HG03575 (cell line): ENCODE data around the gene LRRC71.

ENCODE experiments used
- ATAC-seq: cut with Tn5 transposase; IDR thresholded peaks from one replicate; pipeline ENCODE4 v1.9.1; 2021; ENCODE audit not compliant: unreplicated experiment, insufficient number of reproducible peaks, low FRiP score; ENCODE audit errors: extremely low read depth

Gene LRRC71

GRCh38 chr1:156938813-156939212 is 18.4 kb downstream of the LRRC71 start:
- ATAC-seq, result no peak

DNA sequence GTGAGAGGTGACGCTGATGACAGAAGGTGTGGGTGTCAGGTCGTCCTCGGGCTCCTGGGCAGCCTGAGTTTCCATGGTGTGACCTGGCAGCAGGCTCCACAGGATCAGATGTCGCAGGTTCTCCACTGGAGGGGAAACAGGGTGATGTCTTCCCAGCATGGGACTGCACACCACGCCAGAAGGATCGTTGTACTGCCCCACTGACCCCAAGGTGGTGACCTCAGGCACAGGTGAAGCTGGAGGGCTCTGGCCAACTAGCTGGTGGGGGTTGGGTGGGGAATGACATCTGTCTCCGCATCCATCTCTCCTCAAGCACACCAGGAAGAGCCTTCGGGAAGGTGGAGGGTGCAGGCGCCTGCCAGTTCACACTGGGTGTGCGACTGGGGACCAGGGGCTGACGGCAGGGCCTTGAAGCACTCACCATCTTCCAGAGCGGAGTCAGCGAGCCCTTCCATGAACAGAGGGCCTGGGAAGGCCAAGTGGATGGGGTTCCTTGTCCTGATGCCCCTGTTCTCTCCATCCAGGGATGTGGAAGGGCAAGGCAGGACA is 19.4 kb downstream of the LRRC71 start:
- no peak for ATAC-seq

DNA sequence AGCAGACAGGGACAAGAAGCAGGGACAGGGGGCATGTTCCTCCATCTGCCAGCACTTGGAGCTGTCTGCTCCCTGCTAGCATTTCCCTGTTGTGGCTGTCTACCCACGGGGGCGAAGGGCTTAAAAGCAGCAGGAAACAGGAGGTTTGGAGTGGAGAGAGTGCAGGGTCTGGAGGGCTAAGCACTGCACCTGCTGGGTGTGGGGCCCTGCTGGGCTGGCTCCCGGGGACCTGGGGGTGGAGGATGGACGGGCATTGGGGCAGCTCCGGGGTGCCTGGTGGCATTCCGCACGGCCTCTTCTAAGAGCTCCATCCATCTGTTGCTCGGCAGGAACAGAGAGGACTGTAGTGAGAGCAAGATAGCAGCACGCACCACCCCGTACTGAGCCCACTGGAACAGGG is 21.2 kb downstream of the LRRC71 start:
- ATAC-seq, result no peak

GRCh38 chr1:156942176-156942575 is 21.7 kb downstream of the LRRC71 start:
- no peak for ATAC-seq

- no peak for ATAC-seq
These were observed 22.1 kb downstream of the LRRC71 start for GRCh38 chr1:156942576-156942975.

- ATAC-seq, result no peak
These were observed 23.3 kb downstream of the LRRC71 start for GRCh38 chr1:156943756-156944155.

- no peak for ATAC-seq
These were observed 23.8 kb downstream of the LRRC71 start for GRCh38 chr1:156944268-156944667.

DNA sequence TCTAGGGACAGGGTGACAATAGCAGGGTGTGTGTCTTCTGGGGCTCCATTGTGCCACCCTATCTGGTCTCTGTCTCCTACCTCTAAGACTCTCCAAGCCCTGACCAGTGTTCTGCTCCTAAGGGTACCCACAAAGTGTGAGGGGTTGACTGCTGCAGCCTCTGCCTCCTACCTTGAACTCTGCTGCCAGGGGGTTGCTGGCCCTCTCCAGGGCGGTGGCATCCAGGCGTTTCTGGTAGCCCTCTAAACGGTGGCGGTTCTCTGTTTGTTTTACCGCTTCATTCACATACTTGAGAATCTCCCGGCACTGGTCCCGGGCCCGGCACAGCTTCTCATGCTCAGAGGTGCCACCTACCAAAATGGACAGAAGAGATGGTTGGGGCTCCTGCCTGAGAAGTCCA is 24.4 kb downstream of the LRRC71 start:
- no peak for ATAC-seq

DNA sequence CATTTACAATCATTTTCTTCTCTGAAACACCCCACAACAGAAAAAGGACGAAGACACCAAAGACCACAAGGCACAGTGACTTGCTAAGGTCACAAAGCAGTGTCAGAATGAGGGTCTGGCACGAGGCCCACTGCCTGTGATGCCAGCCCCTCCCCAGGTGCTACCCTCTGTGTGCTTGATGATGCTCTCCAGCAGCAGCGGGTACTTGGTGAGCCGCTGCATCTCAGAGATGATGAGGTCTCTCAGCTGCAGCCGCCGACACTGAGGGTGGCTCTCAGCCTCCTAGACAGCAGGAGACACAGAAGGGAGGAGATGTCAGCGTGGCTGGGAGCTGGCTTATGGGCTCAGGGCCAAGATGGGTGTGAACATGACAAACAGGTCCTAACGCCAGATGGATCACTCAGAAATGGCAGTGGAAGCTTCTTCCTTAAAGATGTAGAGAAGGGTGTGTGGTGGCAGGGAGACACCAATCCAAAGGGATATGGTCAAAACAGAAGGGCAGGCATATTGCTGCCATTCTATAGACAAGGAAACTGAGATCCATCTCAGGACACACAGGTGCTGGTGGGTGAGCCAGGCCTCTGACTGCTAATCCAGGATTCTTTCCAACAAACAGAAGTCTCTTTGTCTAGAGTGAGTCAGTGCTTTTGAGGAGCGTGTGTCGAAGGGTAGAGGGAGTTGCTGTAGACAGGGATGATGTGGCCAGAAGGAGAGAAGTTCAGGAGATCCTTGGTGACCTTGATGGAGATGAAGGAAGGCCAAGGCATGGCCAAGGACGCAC is 25.6 kb downstream of the LRRC71 start:
- no peak for ATAC-seq

- ATAC-seq, result no peak
These were observed 26.7 kb downstream of the LRRC71 start for GRCh38 chr1:156947127-156947526.

GRCh38 chr1:156947818-156948525 is 27.5 kb downstream of the LRRC71 start:
- ATAC-seq, result no peak

- ATAC-seq, result no peak
These were observed 28.3 kb downstream of the LRRC71 start for GRCh38 chr1:156948708-156949107.

- ATAC-seq, result no peak
These were observed 28.7 kb downstream of the LRRC71 start for GRCh38 chr1:156949127-156949526.

DNA sequence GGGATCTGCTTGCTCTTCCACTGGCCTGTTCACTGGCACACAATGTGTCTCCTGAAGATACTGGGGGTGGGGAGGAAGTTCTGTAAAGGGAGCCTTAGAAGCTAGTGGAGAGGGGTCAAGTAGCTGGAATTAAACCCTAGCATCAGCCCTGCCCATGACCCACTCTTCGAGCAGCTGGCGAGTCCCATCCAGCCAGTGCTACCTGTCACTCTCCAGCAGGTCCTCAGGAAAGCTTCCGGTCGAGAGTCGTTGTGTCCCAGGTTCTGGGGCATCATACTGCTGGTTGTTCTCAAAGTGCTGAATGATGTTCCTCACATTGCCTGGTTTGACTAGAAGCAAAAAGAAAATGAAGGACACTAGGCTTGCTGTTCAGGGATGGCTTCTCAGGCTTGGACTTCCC is 30.9 kb downstream of the LRRC71 start:
- ATAC-seq, result no peak

GRCh38 chr1:156953571-156953970 is 33.1 kb downstream of the LRRC71 start:
- ATAC-seq, result no peak

DNA sequence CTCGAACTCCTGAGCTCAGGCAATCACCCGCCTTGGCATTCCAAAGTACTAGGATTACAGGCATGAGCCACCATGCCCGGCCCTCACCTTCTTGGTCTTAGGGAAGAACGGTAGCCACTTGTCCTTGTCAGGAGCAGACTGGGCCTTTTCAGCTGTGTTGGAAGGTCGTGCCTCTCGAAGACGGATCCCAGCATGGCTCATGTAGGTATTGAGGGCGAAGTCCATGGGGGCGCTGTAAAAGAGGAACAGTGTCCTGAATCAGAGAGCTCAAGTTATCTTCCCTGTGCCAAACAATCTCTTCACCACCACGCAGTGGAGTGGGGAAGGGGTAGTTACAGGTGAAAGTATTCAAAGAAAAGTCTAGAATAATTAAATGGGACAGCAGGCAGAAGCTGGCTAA is 35.9 kb downstream of the LRRC71 start:
- no peak for ATAC-seq

DNA sequence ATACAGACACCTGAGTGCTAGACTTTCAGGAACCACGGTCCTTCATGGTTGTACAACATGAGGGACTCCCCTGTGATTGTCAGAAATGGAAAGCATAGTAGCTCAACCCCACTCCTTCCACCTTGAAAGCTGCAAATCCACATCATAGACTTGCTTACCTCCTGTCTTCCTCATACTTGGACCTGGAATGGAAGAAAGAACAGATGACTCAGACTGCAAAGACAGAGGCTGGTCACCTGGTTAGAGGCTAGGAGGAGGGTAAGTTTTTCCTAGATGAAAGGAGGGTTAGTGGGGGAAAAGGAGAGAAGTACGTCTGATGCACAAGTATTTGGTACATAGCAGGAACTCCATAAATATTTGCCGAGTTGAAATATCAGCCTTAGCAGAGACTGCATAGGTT is 37.2 kb downstream of the LRRC71 start:
- ATAC-seq, result no peak

DNA sequence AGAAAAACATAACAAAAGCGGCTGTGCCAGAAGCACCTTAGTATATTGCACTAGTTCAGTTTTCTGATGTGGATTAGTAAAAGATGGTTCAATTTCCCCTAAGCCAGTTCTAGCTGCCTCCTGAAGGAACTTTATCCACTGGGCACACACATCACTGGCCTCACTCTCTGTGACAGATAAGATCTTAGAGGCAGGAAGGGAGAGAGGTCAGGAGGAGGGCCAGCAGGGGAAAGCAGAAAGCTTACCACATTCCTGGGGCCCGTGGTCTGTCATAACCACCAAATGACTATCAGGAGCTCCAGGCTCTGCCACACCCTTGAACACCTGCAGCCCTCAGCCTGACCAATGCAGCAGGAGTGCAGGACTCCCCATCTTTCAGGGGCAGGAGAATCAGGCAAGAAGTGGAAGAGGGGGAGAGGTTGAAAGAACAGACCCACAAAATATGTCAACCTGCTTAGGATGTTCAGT is 37.8 kb downstream of the LRRC71 start:
- ATAC-seq, result no peak

DNA sequence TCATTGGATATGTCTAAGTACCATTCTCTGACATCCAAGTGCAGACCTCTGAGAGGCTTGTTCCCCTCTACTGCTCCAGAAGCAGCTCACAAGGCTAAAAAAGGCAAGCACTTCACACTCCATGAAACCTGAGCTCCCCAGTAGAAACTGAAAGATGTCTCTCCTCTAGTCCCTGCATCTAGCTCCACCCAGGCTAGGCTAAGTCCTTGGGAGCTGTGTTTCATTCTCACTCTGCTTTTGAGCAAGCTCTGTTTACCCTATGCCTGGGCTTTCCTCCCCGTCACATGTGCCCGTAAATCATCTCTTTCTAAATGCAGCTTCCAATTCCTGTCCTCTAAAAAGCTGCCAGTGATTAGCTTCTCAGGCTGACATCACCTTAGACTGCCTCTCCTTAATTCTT is 39.0 kb downstream of the LRRC71 start:
- no peak for ATAC-seq

- ATAC-seq, result no peak
These were observed 39.5 kb downstream of the LRRC71 start for GRCh38 chr1:156959925-156960324.
